Renal cortical epithelial cell (primary cell): Measurements from ENCODE around the gene FSD2. TPM values are rescaled to one million over a fixed set of nuclear protein-coding genes. Genes with fewer than 3 reads are reported as not detected.
"Not testable (repeated sequence)": the region's sequence is repeated elsewhere in the genome, so short reads cannot be mapped to it uniquely, and the experiment has no call there.

ENCODE experiments used
- DNase-seq: peaks from one replicate; pipeline ENCODE4 v3.0.0-alpha.2; 2011; ENCODE audit warnings: low read depth
- total RNA-seq: library from RNA; depleted of rRNA; stranded (reverse); fragments of >200 nt; gene quantifications from 2 replicates; pipeline ENCODE4 v1.2.3, GENCODE V29; 2014

FSD2 gene
- total RNA-seq, 1 donor from 2014 or later = not detected

DNA sequence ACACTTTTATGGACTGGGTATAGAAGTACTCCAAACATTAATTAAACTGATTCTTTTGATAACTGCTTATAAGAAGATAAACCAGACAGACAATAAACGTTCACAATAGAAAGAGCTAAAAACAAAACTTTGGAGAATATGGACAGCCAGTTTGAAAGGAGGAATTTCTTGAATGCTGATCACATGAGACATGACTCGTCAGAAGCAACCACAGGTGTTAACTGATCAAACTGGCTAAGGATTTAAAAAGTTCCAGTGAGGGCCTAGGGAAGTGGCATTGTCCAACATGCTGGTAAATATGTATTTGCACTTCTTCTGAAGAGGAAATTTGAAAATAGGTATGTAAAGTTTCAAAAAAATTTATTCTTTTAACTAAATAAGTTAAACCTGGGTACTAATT is 66.8 kb downstream of the FSD2 start:
- peak; percentile 75 for DNase-seq

DNA sequence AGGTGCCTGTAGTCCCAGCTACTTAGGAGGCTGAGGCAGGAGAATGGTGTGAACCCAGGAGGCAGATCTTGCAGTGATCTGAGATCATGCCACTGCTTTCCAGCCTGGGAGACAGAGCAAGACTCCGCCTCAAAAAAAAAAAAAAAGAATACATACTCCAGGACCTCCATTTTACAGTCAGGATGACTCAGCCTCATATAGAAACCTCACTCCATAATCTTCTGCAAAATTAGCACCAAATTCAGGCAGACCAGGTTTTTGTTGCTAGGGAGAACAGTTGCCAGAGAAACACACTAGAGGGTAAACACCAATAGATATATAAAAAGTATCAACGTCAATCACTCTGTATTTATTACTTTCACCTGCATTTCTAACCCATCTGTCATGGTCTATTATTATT is 67.9 kb downstream of the FSD2 start:
- DNase-seq = no peak

GRCh38 chr15:82731527-82731926 is 74.3 kb downstream of the FSD2 start:
- DNase-seq = no peak

DNA sequence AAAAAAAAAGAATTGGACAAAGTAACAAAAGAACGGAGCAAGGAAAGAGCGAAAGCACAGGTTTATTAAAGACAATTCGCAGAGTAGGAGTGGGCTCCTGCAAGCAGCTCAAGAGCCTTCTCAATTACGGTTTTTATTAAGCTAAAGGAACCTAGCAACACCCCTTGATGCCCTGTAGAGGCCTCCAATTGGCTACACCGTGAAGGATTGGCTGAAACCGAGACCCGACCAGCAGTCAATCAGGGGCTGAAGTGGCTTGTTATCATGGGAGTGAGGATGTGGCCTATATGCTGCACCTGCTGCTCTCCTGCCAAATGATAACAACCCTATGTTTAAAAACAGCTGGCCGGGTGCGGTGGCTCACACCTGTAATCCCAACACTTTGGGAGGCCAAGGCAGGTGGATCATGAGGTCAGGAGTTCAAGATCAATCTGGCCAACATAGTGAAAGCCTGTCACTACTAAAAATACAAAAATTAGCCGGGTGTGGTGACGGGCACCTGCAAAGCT is 75.8 kb downstream of the FSD2 start:
- no peak for DNase-seq

DNA sequence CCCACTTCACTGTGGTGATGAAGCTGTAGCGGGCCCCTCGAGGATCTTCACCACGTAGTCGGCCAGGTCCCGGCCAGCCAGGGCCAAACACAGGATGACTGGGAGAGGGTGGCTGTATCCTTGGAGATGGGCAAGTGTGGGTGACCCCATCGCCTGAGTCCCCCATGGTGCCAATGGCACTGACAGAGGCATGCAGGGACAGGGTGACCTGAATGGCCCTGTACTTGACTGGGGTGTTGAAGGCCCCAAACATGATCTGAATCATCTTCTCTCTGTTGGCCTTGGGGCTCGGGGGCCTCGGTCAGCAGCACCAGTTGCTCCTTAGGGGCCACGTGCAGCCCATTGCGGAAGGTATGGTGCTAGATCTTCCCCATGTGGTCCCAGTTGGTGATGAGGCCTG is 79.1 kb downstream of the FSD2 start:
- DNase-seq = no peak

GRCh38 chr15:82715003-82715402 is 90.9 kb downstream of the FSD2 start:
- no peak for DNase-seq

DNA sequence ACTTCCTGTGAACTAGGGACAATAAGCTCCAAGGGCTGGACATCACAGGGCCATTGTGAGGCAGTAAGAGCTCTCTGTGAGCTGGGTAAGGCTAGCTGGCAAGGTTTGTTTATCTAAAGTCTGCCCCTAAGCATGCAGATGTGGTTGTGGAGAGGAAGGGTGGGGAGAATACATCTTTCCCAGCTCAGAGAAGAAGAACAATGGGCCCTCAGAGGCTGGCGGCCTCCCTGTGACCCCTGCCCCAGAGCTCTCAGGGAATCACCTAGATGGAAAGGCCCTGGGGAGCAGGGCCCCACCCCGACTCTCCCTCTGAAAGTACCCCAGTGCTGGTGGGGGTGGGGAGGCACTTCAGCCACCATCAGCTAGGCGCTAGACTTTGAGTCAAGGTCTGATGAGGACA is 91.9 kb downstream of the FSD2 start:
- no peak for DNase-seq

- DNase-seq = no peak
Observed at GRCh38 chr15:82712036-82712435, 93.8 kb downstream of the FSD2 start.

DNA sequence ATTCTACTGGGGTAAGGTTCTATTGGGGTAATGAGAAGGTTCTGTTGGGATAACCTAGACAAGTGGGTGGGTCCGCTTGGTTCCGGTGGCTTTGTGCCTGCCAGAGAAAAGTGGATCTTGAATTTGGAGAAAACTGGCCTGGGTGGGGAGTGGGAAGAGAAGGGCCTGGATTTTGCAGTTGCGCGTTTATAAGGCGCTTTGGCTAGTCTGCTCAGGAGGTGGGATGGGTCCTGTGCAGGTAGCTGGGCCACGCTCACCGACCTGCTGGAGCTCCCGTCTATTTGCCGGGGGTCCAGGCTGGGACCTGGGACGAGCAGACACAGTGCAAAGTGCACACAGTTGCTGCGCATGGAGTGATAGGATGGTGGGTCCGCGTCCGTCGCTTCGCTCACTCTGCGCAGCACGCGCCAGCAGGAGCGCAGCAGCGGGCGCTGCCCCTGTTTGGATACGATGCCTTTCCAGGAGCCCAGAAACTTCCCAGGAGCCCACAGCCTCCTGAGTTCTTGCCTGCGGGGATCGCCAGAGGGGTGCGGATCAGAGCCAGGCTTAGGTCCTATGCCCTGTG is 94.9 kb downstream of the FSD2 start:
- DNase-seq = no peak

DNA sequence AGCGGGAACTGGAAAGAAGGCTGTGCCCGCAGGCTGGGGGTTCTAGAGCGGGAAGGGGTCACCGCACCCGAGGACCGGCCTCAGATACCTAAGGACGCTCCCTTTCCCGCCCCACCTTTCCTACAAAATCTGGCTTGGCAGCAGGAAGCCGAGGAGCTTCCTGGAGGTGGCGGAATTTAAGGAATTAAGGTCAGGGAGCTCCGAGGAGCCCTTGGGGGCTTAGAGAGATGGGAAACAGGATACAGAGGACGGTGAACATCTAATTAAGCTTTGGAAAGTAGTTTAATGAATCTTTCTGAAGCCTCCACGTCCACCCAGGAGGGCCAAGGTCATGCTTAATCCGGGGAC is 95.7 kb downstream of the FSD2 start:
- no peak for DNase-seq

- peak; percentile 45 for DNase-seq
Observed at GRCh38 chr15:82709421-82710207, 96.3 kb downstream of the FSD2 start, which contains the start of gene AP3B2. Gene AP3B2, minus strand, starts transcription at chr15:82709875. Its CDS starts 169 bp downstream, at chr15:82709706.

- no peak for DNase-seq
Observed at GRCh38 chr15:82709081-82709420, 96.8 kb downstream of the FSD2 start.

DNA sequence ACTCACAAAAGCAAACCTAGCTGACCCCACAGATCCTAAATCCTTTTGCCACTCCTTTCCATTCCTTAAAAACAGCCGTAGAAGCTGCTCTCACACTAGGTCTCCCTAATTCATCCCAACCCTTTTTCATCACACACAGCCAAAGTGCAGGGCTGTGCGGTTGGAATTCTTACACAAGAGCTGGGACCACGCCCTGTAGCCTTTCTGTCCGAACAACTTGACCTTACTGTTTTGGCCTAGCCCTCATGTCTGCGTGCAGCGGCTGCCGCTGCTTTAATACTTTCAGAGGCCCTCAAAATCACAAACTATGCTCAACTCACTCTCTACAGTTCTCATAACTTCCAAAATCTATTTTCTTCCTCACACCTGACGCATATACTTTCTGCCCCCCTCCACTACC is 100.0 kb downstream of the FSD2 start:
- not testable (repeated sequence) for DNase-seq

Other genes starting within 250 kb of the FSD2 start
- gene CPEB1, start 158.7 kb downstream of the FSD2 start, total RNA-seq = 0.20 and 0.35 TPM in 2 replicates
- 0.17 and 1.5 TPM in 2 replicates for gene AP3B2, start 96.2 kb downstream of the FSD2 start, total RNA-seq
- gene WHAMM, start 3.6 kb upstream of the FSD2 start, total RNA-seq = 9.0 and 12.7 TPM in 2 replicates
- 56.6 and 58.9 TPM in 2 replicates for gene HOMER2, start 146.7 kb upstream of the FSD2 start, total RNA-seq
- gene RAMAC, start 180.1 kb upstream of the FSD2 start, total RNA-seq = 41.9 and 79.2 TPM in 2 replicates
- 3.5 and 5.8 TPM in 2 replicates for gene C15orf40, start 205.6 kb upstream of the FSD2 start, total RNA-seq